Natural killer cell (primary cell): Measurements from ENCODE around the gene TLK1. TPM values are rescaled to one million over a fixed set of nuclear protein-coding genes. Genes with fewer than 3 reads are reported as not detected.

Source experiments
- ATAC-seq, 3 donors: fragments of 150-1000 bp in 2 of 3; fragments of 200-7000 bp in 1 of 3; cut with Tn5 transposase; 1 replicate in 1 of 3; 2 replicates in 2 of 3; pipeline ENCODE4 v1.10.0; 2021; ENCODE audit warnings: mild to moderate bottlenecking in 2 of 3, moderate library complexity in 2 of 3
- DNase-seq, 2 donors: peaks; one replicate each; pipeline versions ENCODE4 v3.0.0 to v3.0.0-alpha.2; 2013 to 2021; ENCODE audit warnings: mixed read lengths in 1 of 2
- H3K27ac ChIP-seq: one replicate; pipeline ENCODE4 v1.5.1; 2013; ENCODE audit warnings: mild to moderate bottlenecking, low read length
- H3K27me3 ChIP-seq: one replicate; pipeline ENCODE4 v1.6.1; 2013; ENCODE audit warnings: low read length; ENCODE audit not compliant: control insufficient read depth, insufficient read depth
- H3K36me3 ChIP-seq: one replicate; pipeline ENCODE4 v1.6.1; 2013; ENCODE audit warnings: low read length; ENCODE audit not compliant: control insufficient read depth, insufficient read depth
- H3K4me1 ChIP-seq: one replicate; pipeline ENCODE4 v1.6.1; 2013; ENCODE audit warnings: low read length; ENCODE audit not compliant: control insufficient read depth, insufficient read depth
- H3K4me3 ChIP-seq: one replicate; pipeline ENCODE4 v1.5.1; 2013; ENCODE audit warnings: low read length
- H3K9me3 ChIP-seq: one replicate; pipeline ENCODE4 v1.6.1; 2013; ENCODE audit warnings: low read length; ENCODE audit not compliant: control insufficient read depth, insufficient read depth
- H3K27ac Mint-ChIP-seq, 2 donors: one replicate each; pipeline ENCODE4 v1.8.0; 2022; ENCODE audit warnings: mild to moderate bottlenecking in 2 of 2, mixed read lengths in 2 of 2, moderate library complexity in 1 of 2
- H3K27me3 Mint-ChIP-seq, 2 donors: one replicate each; pipeline ENCODE4 v1.8.0; 2022; ENCODE audit warnings: low read depth in 2 of 2, mixed read lengths in 2 of 2
- H3K36me3 Mint-ChIP-seq: one replicate; pipeline ENCODE4 v1.8.0; 2022; ENCODE audit warnings: mixed read lengths
- H3K4me1 Mint-ChIP-seq, 2 donors: one replicate each; pipeline ENCODE4 v1.8.0; 2022; ENCODE audit warnings: mixed read lengths in 2 of 2
- H3K4me3 Mint-ChIP-seq: one replicate; pipeline ENCODE4 v1.8.0; 2022; ENCODE audit warnings: mild to moderate bottlenecking, moderate library complexity, mixed read lengths
- H3K9me3 Mint-ChIP-seq, 2 donors: one replicate each; pipeline ENCODE4 v1.8.0; 2022; ENCODE audit warnings: mixed read lengths in 2 of 2
- WGBS: methylation state at CpG from one replicate; pipeline ENCODE4 v1.1.7; 2013; ENCODE audit warnings: missing lambda C conversion rate; ENCODE audit not compliant: insufficient coverage; 5-methylcytosine and 5-hydroxymethylcytosine counted together
- intact Hi-C: fragments of 100-400 bp; cut with micrococcal nuclease; formaldehyde crosslinking; loops from one replicate; pipeline ENCODE4 v1.14.2; 2022
- total RNA-seq, 4 donors: library from RNA; stranded (reverse); fragments of 120-200 nt in 1 of 4; gene quantifications; one replicate each; pipeline versions ENCODE4 v1.2.3 to v1.2.4, GENCODE V29; 2013 to 2022
- TF ChIP-seq, protein P1 (sequence below): fragments of 200-600 bp; IDR thresholded peaks from one replicate; pipeline ENCODE4 v1.8.0; 2022; ENCODE audit warnings: antibody characterized with exemption

Gene TLK1
- total RNA-seq, 3 donors from 2014 or later (not counting 1 experiment from before 2014, with no cell fraction given): 90.9 to 101 (median 91.2) TPM

DNA sequence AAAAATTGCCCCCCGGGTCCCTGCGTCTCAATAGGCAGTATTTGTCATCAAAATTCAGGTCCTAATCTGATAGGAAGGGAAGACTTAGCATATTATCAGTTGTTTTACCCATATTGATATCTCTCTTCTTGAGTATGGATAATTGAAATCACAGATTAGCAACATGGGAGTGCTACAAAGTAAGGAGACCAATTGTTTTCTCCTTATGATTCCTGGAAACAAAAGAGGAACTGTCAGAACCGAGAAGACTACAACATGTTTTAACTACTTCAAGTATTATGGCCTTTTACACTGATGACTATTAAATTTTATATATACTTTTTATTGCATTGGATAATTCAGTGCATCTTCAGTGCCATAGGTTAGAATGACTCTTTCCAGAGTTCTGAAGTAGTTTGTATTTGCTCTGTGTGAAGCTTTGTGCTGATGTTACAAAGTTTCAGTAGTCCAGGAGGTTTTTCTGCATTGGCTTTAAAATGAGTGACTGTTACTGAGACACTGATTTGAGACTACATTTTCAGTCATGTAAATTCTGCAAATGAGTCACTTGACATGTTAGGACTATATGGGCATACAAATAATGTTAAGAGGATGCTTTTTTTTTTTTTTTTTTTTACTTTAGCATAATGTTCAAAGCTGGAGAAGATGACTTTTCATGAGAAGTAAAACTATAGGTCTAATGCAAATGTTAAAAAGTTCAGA, 19.7 kb upstream of the TLK1 start:
- TF ChIP-seq, protein P1, sequence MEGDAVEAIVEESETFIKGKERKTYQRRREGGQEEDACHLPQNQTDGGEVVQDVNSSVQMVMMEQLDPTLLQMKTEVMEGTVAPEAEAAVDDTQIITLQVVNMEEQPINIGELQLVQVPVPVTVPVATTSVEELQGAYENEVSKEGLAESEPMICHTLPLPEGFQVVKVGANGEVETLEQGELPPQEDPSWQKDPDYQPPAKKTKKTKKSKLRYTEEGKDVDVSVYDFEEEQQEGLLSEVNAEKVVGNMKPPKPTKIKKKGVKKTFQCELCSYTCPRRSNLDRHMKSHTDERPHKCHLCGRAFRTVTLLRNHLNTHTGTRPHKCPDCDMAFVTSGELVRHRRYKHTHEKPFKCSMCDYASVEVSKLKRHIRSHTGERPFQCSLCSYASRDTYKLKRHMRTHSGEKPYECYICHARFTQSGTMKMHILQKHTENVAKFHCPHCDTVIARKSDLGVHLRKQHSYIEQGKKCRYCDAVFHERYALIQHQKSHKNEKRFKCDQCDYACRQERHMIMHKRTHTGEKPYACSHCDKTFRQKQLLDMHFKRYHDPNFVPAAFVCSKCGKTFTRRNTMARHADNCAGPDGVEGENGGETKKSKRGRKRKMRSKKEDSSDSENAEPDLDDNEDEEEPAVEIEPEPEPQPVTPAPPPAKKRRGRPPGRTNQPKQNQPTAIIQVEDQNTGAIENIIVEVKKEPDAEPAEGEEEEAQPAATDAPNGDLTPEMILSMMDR: no peak
- Mint-ChIP-seq H3K27ac (no peak overlapping the region), H3K9me3 (no peaks in the 10 kb centered on the region), H3K4me1 (no peaks in the 10 kb centered on the region), H3K27me3 (peaks cover 7 to 10% of the 10 kb centered on the region in 2 donors), H3K36me3 (no peaks in the 10 kb centered on the region), H3K4me3 (no peak overlapping the region)
- Histone ChIP-seq H3K4me1 (no peaks in the 10 kb centered on the region), H3K4me3 (no peak overlapping the region), H3K9me3 (no peaks in the 10 kb centered on the region), H3K27ac (no peak overlapping the region), H3K36me3 (no peaks in the 10 kb centered on the region), H3K27me3 (no peaks in the 10 kb centered on the region)
- no CpG with 5 or more reads among the region's 3 CpGs for WGBS
- intact Hi-C loops: no loop called here
- ATAC-seq (no peak), DNase-seq (no peak)

DNA sequence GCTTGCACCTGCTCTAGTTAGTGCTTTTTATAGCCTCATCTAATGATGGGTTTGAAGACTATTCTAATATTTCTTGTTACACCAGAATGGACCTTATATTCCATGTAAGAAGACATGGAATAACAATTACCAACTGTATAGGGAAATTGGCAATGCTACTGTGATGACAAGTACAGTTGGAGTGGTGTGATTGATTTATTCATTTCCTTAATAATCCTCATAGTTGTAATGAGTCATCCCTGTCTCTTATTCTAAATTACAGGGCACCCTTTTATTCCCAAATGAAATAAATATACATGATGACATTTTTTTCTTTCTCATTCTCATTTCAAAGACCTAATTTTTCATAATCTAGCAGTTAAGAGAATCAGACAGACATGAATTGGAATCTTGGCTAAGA, 18.3 kb upstream of the TLK1 start:
- Mint-ChIP-seq H3K27me3 (peaks cover 7 to 11% of the 10 kb centered on the region in 2 donors), H3K27ac (no peak overlapping the region), H3K4me1 (no peaks in the 10 kb centered on the region), H3K36me3 (no peaks in the 10 kb centered on the region), H3K4me3 (no peak overlapping the region), H3K9me3 (no peaks in the 10 kb centered on the region)
- H3K27ac ChIP-seq: no peak overlapping the region
- H3K27me3 ChIP-seq: no peaks in the 10 kb centered on the region
- no peak overlapping the region for H3K4me3 ChIP-seq
- no peaks in the 10 kb centered on the region for H3K9me3 ChIP-seq
- TF ChIP-seq, protein P1: no peak
- intact Hi-C loops: no loop called here
- ATAC-seq: no peak
- DNase-seq: no peak
- no peaks in the 10 kb centered on the region for H3K4me1 ChIP-seq
- H3K36me3 ChIP-seq: no peaks in the 10 kb centered on the region

DNA sequence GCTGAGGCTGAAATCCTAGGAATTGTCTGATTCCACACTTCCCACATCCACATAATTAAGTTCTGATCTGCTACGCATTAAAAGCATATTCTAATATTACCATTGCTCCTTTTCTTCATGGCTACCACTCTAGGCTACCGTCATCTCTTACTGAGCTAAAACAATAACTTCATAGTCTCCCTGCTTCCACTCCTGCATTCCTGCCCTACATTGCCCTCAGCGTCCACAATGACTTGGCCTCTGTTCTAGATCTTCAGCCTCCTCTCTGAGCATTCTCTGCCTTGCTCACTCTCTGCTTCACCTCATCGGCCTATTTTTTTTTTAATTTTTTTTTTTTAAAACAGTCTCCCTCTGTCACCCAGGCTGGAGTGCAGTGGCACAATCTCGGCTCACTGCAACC, 15.8 kb upstream of the TLK1 start:
- H3K27ac Mint-ChIP-seq: no peak overlapping the region
- no peaks in the 10 kb centered on the region for H3K9me3 Mint-ChIP-seq
- no peaks in the 10 kb centered on the region for H3K36me3 ChIP-seq
- H3K27ac ChIP-seq: no peak overlapping the region
- no peaks in the 10 kb centered on the region for H3K27me3 ChIP-seq
- H3K27me3 Mint-ChIP-seq: peaks cover 6 to 12% of the 10 kb centered on the region in 2 donors
- no peaks in the 10 kb centered on the region for H3K36me3 Mint-ChIP-seq
- no peaks in the 10 kb centered on the region for H3K4me1 ChIP-seq
- no peaks in the 10 kb centered on the region for H3K4me1 Mint-ChIP-seq
- ATAC-seq (no peak), DNase-seq (no peak)
- H3K9me3 ChIP-seq: no peaks in the 10 kb centered on the region
- H3K4me3 Mint-ChIP-seq: no peak overlapping the region
- TF ChIP-seq, protein P1: no peak
- intact Hi-C loops: no loop called here
- 95% methylated on average over 5 of the region's 5 CpGs for WGBS
- H3K4me3 ChIP-seq: no peak overlapping the region

DNA sequence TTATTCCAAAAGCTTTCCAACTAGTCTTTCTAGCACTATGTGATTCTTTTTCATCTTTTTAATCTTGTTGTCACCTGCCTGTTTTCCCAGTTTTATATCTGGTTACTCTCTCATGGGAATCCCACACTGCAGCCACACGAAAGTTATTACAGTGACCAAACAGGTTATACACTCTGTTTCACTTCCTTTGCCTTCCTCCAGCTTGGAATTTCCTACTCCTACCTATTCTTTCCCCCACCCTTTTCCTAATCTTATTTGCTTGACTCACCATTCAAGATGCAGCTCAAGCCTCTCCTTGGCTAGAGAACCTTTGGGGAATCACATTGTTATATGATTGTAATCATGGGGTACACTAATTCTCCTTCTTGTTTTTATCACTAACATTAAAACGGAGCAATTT, 13.4 kb upstream of the TLK1 start:
- Histone ChIP-seq H3K4me3 (no peak overlapping the region), H3K27ac (no peak overlapping the region), H3K9me3 (no peaks in the 10 kb centered on the region), H3K4me1 (no peaks in the 10 kb centered on the region), H3K36me3 (no peaks in the 10 kb centered on the region), H3K27me3 (no peaks in the 10 kb centered on the region)
- Mint-ChIP-seq H3K9me3 (no peaks in the 10 kb centered on the region), H3K4me1 (no peaks in the 10 kb centered on the region), H3K36me3 (no peaks in the 10 kb centered on the region), H3K27me3 (peaks cover 10 to 18% of the 10 kb centered on the region in 2 donors), H3K27ac (no peak overlapping the region), H3K4me3 (no peak overlapping the region)
- intact Hi-C loops: no loop called here
- 81% methylated on average over 2 of the region's 2 CpGs for WGBS
- ATAC-seq (no peak), DNase-seq (no peak)
- TF ChIP-seq, protein P1: no peak
